ENCODE measurements around the gene TRPM3. TPM values are rescaled to one million over a fixed set of nuclear protein-coding genes. Genes with fewer than 3 reads are reported as not detected.

TRPM3 gene
- total RNA-seq, 1 donor from 2014 or later: not detected

DNA sequence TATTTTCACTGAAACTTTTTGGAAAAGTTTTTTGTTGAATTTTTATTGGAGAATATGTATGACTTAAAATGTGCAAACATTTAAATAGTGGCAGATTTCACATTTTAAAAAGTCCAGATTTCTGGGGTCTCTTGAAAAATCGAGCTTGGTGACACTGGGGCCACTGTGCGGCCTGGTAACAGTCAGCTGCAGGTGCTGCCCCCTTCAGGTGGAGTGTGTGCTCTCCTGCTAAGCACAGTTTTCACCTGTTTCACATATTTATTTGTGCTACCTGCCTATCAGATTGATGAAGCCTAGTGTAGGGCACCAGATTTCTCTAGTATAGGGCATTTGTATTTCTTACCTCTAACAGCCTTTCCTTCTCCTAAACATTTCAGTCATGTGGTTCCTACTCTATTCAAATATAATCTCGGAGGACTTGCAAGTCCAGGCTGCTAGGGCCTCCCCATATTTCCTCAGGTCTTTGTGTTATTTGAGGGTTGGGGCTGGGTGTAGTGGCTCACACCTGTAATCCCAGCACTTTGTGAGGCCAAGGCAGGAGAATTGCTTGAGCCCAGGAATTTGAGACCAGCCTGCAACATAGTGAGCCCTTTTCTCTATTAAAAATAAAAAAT is 611.2 kb downstream of the TRPM3 start:
- Mint-ChIP-seq H3K4me3 (no peak overlapping the region), H3K27me3 (peaks cover 1% of the 10 kb centered on the region), H3K36me3 (ENCODE audit: low read depth) (no peaks in the 10 kb centered on the region), H3K9me3 (no peaks in the 10 kb centered on the region), H3K27ac (no peak overlapping the region), H3K4me1 (no peaks in the 10 kb centered on the region)
- TF ChIP-seq, protein P1, sequence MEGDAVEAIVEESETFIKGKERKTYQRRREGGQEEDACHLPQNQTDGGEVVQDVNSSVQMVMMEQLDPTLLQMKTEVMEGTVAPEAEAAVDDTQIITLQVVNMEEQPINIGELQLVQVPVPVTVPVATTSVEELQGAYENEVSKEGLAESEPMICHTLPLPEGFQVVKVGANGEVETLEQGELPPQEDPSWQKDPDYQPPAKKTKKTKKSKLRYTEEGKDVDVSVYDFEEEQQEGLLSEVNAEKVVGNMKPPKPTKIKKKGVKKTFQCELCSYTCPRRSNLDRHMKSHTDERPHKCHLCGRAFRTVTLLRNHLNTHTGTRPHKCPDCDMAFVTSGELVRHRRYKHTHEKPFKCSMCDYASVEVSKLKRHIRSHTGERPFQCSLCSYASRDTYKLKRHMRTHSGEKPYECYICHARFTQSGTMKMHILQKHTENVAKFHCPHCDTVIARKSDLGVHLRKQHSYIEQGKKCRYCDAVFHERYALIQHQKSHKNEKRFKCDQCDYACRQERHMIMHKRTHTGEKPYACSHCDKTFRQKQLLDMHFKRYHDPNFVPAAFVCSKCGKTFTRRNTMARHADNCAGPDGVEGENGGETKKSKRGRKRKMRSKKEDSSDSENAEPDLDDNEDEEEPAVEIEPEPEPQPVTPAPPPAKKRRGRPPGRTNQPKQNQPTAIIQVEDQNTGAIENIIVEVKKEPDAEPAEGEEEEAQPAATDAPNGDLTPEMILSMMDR (IDR thresholded peaks at IDR 0.05): no peak
- intact Hi-C loops (cut with micrococcal nuclease): no loop called here
- ATAC-seq (ENCODE audit: low read depth) (no peak), DNase-seq (no peak)
- CTCF ChIA-PET: interaction anchor here (1.0 kb wide), 1 partner anchor 92 kb away, joined by 4 read pairs; no protein-coding TSS in a partner anchor
- POLR2A ChIA-PET: no interaction called here

DNA sequence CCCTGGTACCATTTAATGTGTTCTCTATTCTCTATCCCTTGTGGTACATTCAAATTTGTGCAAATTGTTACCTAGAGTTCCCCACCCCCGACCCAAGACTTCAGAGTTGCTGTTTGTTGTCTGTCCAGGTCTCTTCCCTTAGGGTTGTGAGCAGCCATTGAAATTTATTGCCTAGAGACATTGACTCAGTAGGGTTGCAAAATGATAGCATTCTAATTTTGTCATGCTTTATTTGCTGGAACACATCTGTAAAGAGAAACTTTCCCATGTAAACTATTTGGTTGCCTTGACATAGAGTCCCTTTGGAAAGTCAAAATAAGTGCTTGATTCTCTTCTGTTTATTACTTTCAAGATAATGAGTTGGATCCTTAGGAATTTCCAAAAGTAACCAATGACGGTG is 615.3 kb downstream of the TRPM3 start:
- DNase-seq: no peak
- no peak overlapping the region for H3K27ac Mint-ChIP-seq
- TF ChIP-seq, protein P1 (IDR thresholded peaks at IDR 0.05): no peak
- no peaks in the 10 kb centered on the region for H3K36me3 Mint-ChIP-seq (ENCODE audit: low read depth)
- no peaks in the 10 kb centered on the region for H3K4me1 Mint-ChIP-seq
- H3K27me3 Mint-ChIP-seq: no peaks in the 10 kb centered on the region
- ChIA-PET POLR2A (no interaction called here), CTCF (no interaction called here)
- ATAC-seq (ENCODE audit: low read depth): no peak
- intact Hi-C loops (cut with micrococcal nuclease): no loop called here
- H3K9me3 Mint-ChIP-seq: no peaks in the 10 kb centered on the region
- H3K4me3 Mint-ChIP-seq: no peak overlapping the region

DNA sequence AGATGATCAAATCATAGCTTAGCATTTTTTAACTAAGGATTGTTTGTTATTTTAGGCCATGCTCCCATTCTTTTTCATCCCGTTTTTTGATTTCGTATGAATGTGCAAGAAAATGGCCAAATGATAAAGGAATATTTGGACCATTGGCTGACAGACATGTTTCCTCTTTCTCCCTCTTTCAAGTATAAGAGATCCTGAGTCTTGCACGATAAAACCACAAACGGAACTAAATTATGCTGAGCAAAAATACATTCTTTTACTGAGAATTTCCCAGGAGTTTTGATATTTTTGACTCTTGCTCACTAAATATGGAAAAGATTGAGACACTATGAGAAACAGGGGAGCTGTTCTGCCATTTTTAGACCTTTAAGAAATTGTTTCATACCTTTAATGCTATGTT is 616.6 kb downstream of the TRPM3 start:
- CTCF ChIA-PET: interaction anchor here (1.0 kb wide), 1 partner anchor 8 kb away, joined by 3 read pairs; no protein-coding TSS in a partner anchor
- no peaks in the 10 kb centered on the region for H3K4me1 Mint-ChIP-seq
- DNase-seq (no peak), ATAC-seq (ENCODE audit: low read depth) (no peak)
- H3K27ac Mint-ChIP-seq: no peak overlapping the region
- TF ChIP-seq, protein P1 (IDR thresholded peaks at IDR 0.05): no peak
- intact Hi-C loops (cut with micrococcal nuclease): no loop called here
- POLR2A ChIA-PET: no interaction called here
- H3K9me3 Mint-ChIP-seq: no peaks in the 10 kb centered on the region
- H3K27me3 Mint-ChIP-seq: no peaks in the 10 kb centered on the region
- H3K36me3 Mint-ChIP-seq (ENCODE audit: low read depth): no peaks in the 10 kb centered on the region
- H3K4me3 Mint-ChIP-seq: no peak overlapping the region

DNA sequence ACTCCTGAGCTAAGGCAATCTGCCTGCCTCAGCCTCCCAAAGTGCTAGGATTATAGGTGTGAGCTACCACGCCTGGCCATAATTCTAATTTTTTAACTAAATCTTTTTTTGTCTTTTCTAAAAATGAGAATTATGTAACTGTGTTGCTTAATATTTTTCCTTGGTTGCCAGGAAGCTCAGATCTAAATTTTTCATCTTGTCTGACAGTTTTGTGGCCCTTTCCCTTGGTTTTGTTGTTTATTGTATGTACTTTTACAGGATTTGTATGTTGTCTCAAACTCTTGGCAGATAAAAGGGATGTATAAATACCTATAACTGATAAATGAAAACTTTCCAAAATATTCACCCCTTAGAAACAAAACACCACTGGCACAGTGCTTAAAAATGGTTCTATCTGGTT is 618.7 kb downstream of the TRPM3 start:
- ChIA-PET POLR2A (no interaction called here), CTCF (interaction anchor here (0.6 kb wide), 1 partner anchor 56 kb away, joined by 3 read pairs; no protein-coding TSS in a partner anchor)
- ATAC-seq (ENCODE audit: low read depth) (no peak), DNase-seq (no peak)
- H3K4me3 Mint-ChIP-seq: no peak overlapping the region
- H3K9me3 Mint-ChIP-seq: no peaks in the 10 kb centered on the region
- TF ChIP-seq, protein P1 (IDR thresholded peaks at IDR 0.05): no peak
- H3K36me3 Mint-ChIP-seq (ENCODE audit: low read depth): no peaks in the 10 kb centered on the region
- H3K27ac Mint-ChIP-seq: no peak overlapping the region
- intact Hi-C loops (cut with micrococcal nuclease): no loop called here
- no peaks in the 10 kb centered on the region for H3K4me1 Mint-ChIP-seq
- no peaks in the 10 kb centered on the region for H3K27me3 Mint-ChIP-seq

DNA sequence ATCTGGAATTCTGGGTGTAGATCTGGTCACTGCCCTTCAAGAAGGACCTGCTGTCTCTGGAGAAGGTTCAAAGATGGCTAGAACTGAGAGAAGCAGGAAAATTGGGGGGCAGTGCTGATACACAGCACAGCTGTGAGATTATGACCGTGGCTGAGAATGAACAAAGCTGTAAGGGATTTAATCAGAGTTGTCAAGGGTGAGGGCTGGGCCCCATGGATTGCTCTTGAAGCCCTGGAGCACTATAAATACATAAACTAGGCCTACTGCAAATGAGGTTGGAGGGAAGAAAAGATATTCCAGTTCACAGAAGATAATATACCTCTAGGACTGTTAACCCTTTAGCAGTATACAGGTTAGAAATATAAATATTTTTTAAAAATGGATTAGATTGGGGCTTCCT is 620.6 kb downstream of the TRPM3 start:
- Mint-ChIP-seq H3K4me3 (no peak overlapping the region), H3K4me1 (no peaks in the 10 kb centered on the region), H3K27ac (no peak overlapping the region), H3K36me3 (ENCODE audit: low read depth) (no peaks in the 10 kb centered on the region), H3K9me3 (no peaks in the 10 kb centered on the region), H3K27me3 (no peaks in the 10 kb centered on the region)
- ChIA-PET CTCF (no interaction called here), POLR2A (no interaction called here)
- ATAC-seq (ENCODE audit: low read depth) (no peak), DNase-seq (no peak)
- TF ChIP-seq, protein P1 (IDR thresholded peaks at IDR 0.05): no peak
- intact Hi-C loops (cut with micrococcal nuclease): no loop called here

All from activated B cell treated with CpG ODN at 0.5 μM for 24 hours (primary cell).